Measurements from ENCODE around the gene GABRR3.

The GABRR3 gene

GRCh38 chr3:98035208-98035607, at the start of gene GABRR3:
TSS of gene GABRR3 (minus strand) at chr3:98035315. CDS start at chr3:98034987, 328 bp downstream.
- no peak for DNase-seq

GRCh38 chr3:98073486-98073885, 38.4 kb upstream of the GABRR3 start:
- DNase-seq: no peak

- DNase-seq: no peak
Measured at GRCh38 chr3:98070840-98071239, 35.7 kb upstream of the GABRR3 start.

- no peak for DNase-seq
Measured at GRCh38 chr3:98068824-98069223, 33.7 kb upstream of the GABRR3 start.

GRCh38 chr3:98058244-98058960, 23.3 kb upstream of the GABRR3 start:
- DNase-seq: no peak

GRCh38 chr3:98057631-98058030, 22.5 kb upstream of the GABRR3 start:
- no peak for DNase-seq

GRCh38 chr3:98056035-98056434, 20.9 kb upstream of the GABRR3 start:
- DNase-seq: no peak

GRCh38 chr3:98049271-98049670, 14.2 kb upstream of the GABRR3 start:
- no peak for DNase-seq

GRCh38 chr3:98048586-98048985, 13.5 kb upstream of the GABRR3 start:
- no peak for DNase-seq

- DNase-seq: no peak
Measured at GRCh38 chr3:98041350-98041749, 6.2 kb upstream of the GABRR3 start.

GRCh38 chr3:98039322-98040024, 4.4 kb upstream of the GABRR3 start:
- DNase-seq: peak; percentile 67 to 72

- DNase-seq: no peak
Measured at GRCh38 chr3:98038876-98039275, 3.8 kb upstream of the GABRR3 start.

- DNase-seq: no peak
Measured at GRCh38 chr3:98038286-98038685, 3.2 kb upstream of the GABRR3 start.

- no peak for DNase-seq
Measured at GRCh38 chr3:98034486-98034885, 629 bp downstream of the GABRR3 start.

GRCh38 chr3:98034036-98034435, 1.1 kb downstream of the GABRR3 start:
- DNase-seq: no peak

- no peak for DNase-seq
Measured at GRCh38 chr3:98032904-98033303, 2.2 kb downstream of the GABRR3 start.

GRCh38 chr3:98032265-98032664, 2.9 kb downstream of the GABRR3 start:
- no peak for DNase-seq

- no peak for DNase-seq
Measured at GRCh38 chr3:98029083-98029482, 6.0 kb downstream of the GABRR3 start.

GRCh38 chr3:98027085-98027446, 8.0 kb downstream of the GABRR3 start:
- no peak for DNase-seq

- no peak for DNase-seq
Measured at GRCh38 chr3:98026425-98027084, 8.6 kb downstream of the GABRR3 start.

GRCh38 chr3:98025392-98025945, 9.6 kb downstream of the GABRR3 start:
- DNase-seq: no peak

GRCh38 chr3:98022978-98023820, 11.9 kb downstream of the GABRR3 start:
- peak; percentile 89 to 96 for DNase-seq
